ENCODE results near the gene BIRC5.

DNA sequence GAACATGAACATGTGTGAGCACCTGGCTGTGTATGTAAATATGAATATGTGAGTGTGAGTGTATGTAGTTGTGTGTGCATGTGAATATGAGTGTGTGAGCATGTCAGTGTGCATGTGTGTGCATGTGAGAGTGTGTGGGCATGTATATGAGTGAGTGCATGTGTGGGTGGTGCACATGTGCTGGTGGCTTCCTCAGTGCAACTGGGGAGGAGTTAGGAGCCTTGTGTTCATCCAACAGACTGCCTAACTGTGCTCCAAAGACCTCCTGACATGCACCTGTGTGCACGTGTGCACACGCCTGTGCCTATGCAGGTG lies 18.8 kb downstream of the BIRC5 start:
- TF ChIP-seq POLR2AphosphoS5 (IDR thresholded peaks at IDR 0.05; ENCODE audit: low read depth, low read length) (no peak), POLR2A (IDR thresholded peaks at IDR 0.05; ENCODE audit: low read depth, low read length) (no peak), TAF1 (IDR thresholded peaks at IDR 0.05; ENCODE audit: borderline replicate concordance, low read depth, low read length) (no peak)
